Non-pigmented ciliary epithelial cell (primary cell): Measurements from ENCODE around the gene NR3C1.

Experiments
- DNase-seq: peaks from one replicate; pipeline ENCODE4 v3.0.0-alpha.2; 2010; ENCODE audit warnings: low read depth

NR3C1 gene

DNA sequence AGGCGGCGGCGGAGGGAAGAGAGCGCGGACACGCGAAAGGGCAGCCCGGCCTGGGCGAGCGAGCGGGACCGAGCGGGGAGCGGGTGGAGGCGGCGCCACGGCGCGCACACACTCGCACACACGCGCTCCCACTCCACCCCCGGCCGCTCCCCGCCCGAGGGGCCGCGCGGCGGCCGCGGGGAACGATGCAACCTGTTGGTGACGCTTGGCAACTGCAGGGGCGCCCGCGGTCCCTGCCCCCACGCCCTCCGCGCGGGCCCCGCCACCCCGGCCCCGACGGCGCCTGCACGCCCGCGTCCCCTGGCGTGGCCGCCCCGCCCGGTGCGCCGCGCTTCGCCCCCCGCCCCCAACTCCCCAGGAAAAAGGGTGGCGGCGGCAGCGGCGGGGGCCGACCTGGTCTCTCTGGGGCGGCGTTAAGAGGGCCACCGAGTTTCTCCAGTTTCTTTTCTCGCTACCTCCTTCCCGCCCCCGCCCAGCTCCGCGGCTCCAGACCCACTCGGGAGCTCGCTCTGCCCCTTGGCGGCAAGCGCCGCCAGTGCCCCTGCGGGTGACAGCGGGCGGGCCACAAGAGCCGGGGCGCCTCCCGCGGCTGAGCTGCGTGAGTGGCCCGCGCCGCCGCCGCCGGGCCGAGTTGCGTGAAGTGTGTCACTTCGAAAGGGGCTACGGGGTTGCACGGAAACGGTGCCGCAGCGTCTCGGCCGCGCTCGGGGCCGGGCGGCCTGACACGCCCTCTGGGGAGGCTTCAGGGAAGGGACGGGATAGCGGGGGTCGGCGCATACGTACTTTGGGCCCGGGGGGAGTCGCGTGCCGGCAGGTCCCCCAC is at the start of gene NR3C1:
Gene NR3C1 (minus strand): TSS at position 94 of the 823 bp plus-strand sequence. CDS start 2,847 bp downstream, outside the sequence.
- no peak for DNase-seq

GRCh38 chr5:143449772-143450171 is 46.3 kb upstream of the NR3C1 start:
- DNase-seq: no peak

GRCh38 chr5:143448518-143448917 is 45.0 kb upstream of the NR3C1 start:
- DNase-seq: no peak

- no peak for DNase-seq
Measured at GRCh38 chr5:143447983-143448382, 44.5 kb upstream of the NR3C1 start.

DNA sequence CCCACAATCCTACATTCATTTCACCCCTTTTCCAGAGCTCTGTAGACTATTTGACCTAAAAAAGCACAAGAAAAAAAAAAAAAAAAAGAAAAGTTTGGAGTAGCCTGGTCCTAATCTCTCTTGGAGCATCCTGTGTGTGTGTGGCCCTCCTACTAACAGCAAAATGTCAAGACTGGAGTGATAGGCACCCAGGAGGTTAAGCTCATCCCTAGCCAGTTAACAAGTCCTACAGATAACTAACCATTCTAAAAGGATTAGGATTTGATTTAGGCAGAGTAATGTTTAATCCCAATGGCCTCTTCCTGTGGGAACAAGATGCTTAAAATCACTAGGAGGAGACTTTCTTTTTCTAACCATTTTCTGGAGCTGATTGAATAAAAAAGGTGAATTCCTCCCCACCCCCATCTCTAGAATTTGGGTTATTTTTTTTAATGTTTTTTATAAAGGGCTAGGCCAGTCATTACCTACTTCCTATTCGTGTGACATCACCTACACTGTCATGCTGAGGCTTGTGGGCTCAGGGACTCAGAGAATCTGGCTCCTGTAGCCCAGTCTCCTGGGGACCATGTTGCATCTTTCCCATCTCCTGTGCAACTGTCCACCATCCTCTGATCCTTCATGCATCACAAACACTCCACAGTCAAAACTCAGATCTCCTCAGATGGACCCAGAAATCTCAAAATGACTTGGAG is 43.2 kb upstream of the NR3C1 start:
- no peak for DNase-seq

DNA sequence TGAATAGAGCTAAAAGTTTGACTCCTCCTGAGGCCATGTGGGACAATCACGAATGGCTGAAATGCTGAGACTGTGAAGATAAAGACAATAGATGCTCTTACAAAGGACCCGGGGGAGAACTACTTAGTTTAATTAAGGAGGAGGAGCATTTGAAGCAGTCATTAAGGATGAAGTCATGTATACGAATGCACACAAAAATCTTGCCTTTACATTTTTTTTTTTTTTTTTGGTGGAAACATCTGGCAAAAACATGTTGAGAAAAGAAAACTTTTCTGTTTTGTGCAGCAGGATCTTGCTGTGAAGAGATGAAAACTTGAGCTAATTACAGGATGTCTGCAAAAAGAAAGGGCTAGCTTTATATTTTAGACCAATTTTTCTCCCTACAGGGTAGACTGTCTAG is 42.3 kb upstream of the NR3C1 start:
- no peak for DNase-seq

GRCh38 chr5:143443330-143443729 is 39.8 kb upstream of the NR3C1 start:
- DNase-seq: no peak

GRCh38 chr5:143442385-143442784 is 38.9 kb upstream of the NR3C1 start:
- DNase-seq: no peak

DNA sequence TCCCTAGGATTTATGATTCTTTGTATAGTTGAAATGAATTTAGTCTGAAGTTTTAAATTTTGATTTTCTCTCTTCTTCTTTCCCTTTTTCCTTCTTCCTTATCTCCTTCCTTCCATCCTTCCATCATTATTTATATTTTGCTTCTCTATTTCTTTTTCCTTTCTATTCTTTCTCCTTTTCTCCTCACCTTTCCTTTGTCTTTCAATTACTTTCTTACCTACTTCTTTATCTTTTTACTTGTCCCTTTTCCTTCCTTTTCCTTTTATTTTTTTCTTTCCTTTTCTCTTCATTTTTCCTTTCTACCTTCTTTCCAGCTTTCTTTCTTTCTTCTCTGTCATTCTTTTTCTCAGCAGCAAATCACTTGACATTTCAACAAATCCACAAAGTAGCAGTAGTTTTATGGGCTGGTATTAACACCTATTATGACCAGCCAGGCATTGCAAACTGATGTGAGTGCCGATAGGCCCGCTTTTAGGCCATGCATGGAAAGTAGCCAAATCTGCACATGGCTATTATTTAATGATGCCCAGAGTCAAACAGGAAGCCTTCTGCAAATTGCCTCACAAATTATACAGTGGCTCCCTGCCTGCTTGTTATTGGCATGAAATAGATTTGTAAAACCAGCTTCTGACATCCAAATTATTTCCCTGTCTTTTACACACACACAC is 37.1 kb upstream of the NR3C1 start:
- DNase-seq: no peak

- DNase-seq: no peak
Measured at GRCh38 chr5:143437666-143438273, 34.3 kb upstream of the NR3C1 start.

DNA sequence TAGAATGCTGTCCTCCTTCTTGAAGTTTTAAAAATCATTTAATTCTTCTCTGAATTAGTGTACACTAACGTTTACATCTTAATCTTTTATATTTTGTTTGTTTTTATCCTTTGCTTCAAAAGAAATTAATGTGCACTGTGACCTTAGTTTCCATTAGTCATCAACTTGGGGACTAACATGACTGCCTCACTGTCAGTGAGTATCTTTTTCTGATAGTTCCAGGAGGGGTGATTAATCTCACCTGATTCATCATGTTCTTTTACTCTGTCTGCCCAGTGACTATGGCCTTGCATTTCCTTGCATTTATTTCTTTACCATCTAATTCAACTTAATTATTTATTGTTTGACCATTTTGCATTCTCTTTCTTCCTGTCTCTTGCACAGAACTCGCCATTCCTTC is 33.4 kb upstream of the NR3C1 start:
- no peak for DNase-seq

DNA sequence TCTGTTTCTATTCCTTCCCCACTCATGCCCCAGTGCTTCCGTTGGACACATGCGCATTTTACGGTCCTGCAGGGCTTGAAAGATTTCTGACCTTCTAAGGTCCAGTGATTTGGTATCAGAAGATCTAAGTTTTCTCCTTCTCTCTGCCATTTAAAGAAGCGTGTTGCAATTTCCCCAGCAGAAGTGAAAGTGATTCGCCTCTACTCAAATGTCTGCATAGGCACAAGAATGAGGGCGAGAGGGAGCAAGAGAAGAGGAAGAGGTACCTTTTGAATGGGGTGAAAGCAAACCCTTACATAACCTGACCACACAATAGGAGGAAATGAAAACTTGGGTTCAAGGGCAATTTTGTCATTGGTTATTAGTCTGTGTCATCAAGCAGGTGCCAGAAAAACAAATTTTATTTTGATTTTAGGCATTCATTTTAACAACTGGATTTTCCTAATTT is 31.7 kb upstream of the NR3C1 start:
- no peak for DNase-seq

DNA sequence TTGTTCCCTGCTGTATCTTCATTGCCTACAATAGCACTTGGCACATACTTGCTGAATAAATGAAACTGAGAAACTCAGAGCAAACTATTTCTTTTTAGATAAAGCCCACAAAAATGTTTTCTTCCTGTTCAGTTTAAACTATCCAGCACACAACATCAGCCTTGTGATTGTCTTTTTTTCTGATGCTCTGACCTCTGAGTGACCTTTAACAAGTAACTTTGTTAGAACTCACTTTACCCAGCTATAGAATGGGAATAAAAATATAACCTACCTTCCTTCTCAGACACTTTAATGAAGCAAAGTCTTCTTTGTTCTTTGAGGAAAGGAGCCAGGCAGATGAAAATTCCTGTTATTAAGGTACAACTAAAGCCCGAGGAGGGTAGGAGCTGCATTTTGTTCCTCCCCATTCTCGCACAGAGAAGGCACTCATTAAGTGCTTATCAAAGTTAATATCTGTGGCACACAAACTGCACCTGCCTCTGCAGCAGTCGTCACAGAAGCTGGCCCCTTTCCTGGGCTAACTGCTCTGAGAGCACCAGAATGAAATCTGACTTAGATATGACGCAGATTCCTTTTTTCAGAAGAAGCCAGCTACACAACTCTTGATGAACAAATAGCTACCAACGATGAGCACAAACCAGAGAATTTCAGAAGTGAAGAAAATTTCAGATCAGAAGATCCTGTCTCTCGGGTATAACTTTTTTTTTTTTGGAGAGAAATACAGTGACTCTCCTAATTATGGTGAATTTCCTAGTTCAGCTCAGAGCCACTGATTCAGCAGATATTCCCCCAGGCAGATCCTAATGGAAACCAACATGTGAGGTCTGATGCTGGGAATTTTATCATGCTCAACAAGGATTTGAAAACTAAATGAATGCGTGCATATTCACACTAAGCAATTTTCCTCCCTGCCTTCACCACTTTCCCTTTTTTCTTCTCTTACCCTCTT is 31.0 kb upstream of the NR3C1 start:
- DNase-seq: no peak

GRCh38 chr5:143433670-143434069 is 30.2 kb upstream of the NR3C1 start:
- DNase-seq: no peak

DNA sequence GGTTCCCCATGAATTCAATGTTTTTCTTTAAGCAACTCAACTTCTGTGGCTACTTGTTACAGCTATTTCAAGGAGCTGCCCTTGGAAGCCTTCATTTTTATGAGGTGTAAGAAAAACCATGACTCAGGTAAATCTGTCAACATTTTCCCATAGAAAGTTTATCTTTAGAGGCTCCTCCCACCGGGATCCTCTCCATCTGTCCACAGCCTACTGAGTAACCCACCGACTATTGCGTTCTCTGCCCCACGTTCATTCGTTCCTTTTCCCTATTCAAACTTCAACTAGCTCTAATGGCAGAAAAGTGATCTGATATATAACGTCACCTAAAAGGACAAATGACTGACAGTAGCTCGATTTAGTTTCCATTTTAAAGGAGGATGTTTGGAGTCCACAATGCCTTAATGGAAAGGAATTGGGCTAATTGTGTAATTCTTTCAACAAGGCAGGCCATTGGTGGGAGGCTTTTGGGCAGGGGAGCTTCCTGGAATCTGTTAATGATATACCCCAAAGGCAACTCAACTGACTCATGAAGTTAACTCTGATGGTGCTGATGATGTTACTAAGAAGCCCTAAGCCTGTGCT is 29.3 kb upstream of the NR3C1 start:
- DNase-seq: no peak

DNA sequence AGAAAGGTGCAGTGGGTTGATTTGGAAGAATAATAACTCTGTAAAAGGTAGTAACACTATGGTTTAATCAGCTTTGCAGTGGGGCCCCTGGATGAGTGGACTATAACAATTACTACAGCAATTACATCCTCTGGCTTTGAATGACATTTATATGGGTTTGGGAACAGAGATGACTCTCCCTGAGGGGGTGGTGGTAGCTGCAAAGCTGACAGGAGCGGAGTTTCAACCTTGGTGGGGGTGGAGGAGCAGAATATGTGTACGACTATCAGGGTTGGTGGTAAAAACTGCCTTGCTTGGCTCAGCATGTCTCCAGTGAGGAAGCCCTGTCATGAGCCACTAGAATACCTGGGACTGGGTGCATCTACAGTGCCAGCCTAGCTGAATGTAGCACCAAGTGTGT is 28.3 kb upstream of the NR3C1 start:
- no peak for DNase-seq

DNA sequence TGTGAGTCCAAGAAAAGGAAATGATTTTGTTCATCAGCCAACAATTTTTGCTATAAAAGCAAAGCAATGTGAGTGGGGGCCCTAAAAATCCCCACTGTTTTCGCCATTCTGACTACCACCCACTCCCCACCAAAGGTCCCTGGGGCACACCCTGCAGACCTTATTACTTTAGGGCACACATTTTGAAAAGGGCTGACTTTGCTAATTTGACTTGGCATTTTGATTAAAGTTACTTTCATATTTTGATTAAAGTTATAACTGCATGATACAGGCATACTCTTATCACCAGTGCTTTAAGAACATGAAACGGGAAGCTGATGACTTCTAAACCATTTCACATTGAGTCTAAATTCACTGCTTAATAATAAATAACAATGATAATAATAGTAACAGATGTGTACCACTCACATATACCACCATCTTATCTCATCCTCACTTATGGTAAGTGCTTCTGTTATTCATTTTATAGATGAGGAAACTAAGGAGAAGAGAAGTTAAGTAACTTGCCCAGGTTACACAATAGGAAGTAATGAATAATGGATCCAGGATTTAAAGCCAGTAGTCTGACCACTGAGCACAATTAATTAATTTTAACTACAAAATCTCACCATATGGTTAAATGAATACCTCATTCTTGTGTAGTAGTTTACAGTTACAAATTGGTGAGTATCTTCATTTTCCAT is 25.4 kb upstream of the NR3C1 start:
- DNase-seq: no peak

DNA sequence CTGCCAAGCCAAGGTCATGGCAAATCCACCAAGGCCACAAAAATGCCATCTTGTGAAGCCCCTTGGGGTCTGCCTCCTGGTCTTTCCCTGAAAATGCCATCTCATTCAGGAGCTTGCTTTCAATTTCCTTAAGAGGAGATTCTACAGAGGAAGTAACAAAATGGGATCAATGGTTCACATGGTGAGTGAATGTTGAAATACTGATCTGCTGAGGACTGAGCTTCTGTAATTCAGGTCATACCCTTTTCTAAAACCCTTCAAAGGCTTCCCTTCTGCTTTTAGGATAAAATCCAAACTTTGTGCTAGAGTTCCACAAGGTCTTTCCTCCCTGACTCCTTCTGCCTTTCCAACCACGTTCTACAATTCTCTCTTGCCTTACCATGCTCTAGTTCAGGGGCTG is 24.7 kb upstream of the NR3C1 start:
- DNase-seq: no peak

GRCh38 chr5:143427122-143427735 is 23.7 kb upstream of the NR3C1 start:
- no peak for DNase-seq

- DNase-seq: no peak
Measured at GRCh38 chr5:143426437-143426991, 23.0 kb upstream of the NR3C1 start.
